Immature natural killer cell (primary cell): ENCODE measurements around the gene CFAP107. TPM values are rescaled to one million over a fixed set of nuclear protein-coding genes. Genes with fewer than 3 reads are reported as not detected.
"Not testable (repeated sequence)": the region's sequence is repeated elsewhere in the genome, so short reads cannot be mapped to it uniquely, and the experiment has no call there.

Source experiments
- DNase-seq, 3 donors: peaks; one replicate each; pipeline ENCODE4 v3.0.0; 2022; ENCODE audit warnings: mixed read lengths in 1 of 3
- H3K27ac Mint-ChIP-seq, 6 donors: one replicate each; pipeline ENCODE4 v1.8.0; 2020; ENCODE audit warnings: mixed read lengths in 6 of 6, mild to moderate bottlenecking in 5 of 6, inconsistent platforms in 4 of 6, moderate library complexity in 3 of 6
- H3K27me3 Mint-ChIP-seq, 3 donors: one replicate each; pipeline ENCODE4 v1.8.0; 2020 to 2021; ENCODE audit warnings: low read depth in 3 of 3, mild to moderate bottlenecking in 3 of 3, mixed read lengths in 3 of 3, moderate library complexity in 3 of 3, inconsistent platforms in 1 of 3
- H3K36me3 Mint-ChIP-seq, 3 donors: one replicate each; pipeline ENCODE4 v1.8.0; 2020; ENCODE audit warnings: mixed read lengths in 3 of 3, inconsistent platforms in 2 of 3, mild to moderate bottlenecking in 2 of 3
- H3K4me1 Mint-ChIP-seq, 2 donors: one replicate each; pipeline ENCODE4 v1.8.0; 2020; ENCODE audit warnings: inconsistent platforms in 2 of 2, mild to moderate bottlenecking in 2 of 2, mixed read lengths in 2 of 2, moderate library complexity in 1 of 2
- H3K4me3 Mint-ChIP-seq, 5 donors: one replicate each; pipeline ENCODE4 v1.8.0; 2020; ENCODE audit warnings: mild to moderate bottlenecking in 5 of 5, mixed read lengths in 5 of 5, inconsistent platforms in 3 of 5, moderate library complexity in 3 of 5
- H3K9me3 Mint-ChIP-seq, 6 donors: one replicate each; pipeline ENCODE4 v1.8.0; 2020; ENCODE audit warnings: mild to moderate bottlenecking in 6 of 6, mixed read lengths in 6 of 6, inconsistent platforms in 4 of 6, moderate library complexity in 3 of 6
- polyA plus RNA-seq, 3 donors: library from polyadenylated mRNA; unstranded; fragments of 300-500 nt; fragmentation: Illumina TruSeq; gene quantifications; one replicate each; pipeline ENCODE4 v1.2.3, GENCODE V29; 2021

CFAP107 gene
- polyA plus RNA-seq, 3 donors from 2014 or later = not detected

DNA sequence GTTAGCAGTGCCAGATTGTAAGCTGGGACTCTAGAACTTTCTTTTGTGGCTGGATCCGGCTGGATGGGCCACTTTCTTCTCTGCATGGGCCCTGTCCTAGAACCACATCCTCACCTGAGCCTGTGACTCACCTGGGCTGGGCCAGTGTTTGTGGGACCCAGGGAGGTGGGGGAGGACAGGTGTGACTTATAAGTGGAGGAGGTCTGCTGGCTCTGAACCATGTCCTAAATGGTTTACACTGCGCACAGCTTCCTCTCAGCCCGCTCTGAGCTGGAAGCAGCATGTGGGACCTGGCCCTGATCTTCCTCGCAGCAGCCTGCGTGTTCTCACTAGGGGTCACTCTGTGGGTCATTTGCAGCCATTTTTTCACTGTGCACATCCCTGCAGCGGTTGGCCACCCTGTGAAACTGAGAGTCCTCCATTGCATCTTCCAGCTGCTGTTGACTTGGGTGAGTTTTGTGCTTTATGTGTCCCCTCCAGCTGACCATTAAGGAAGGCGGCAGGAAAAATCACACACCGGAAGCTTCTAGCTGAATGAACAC is 30.0 kb upstream of the CFAP107 start, which contains the start of gene AADACL3:
Gene AADACL3 (plus strand): TSS at position 215 of the 542 bp plus-strand sequence. CDS start 67 bp downstream, at position 282.
- Mint-ChIP-seq H3K4me1 (no peaks in the 10 kb centered on the region), H3K27me3 (peaks cover 5 to 15% (median 9%) of the 10 kb centered on the region in 3 donors)

DNA sequence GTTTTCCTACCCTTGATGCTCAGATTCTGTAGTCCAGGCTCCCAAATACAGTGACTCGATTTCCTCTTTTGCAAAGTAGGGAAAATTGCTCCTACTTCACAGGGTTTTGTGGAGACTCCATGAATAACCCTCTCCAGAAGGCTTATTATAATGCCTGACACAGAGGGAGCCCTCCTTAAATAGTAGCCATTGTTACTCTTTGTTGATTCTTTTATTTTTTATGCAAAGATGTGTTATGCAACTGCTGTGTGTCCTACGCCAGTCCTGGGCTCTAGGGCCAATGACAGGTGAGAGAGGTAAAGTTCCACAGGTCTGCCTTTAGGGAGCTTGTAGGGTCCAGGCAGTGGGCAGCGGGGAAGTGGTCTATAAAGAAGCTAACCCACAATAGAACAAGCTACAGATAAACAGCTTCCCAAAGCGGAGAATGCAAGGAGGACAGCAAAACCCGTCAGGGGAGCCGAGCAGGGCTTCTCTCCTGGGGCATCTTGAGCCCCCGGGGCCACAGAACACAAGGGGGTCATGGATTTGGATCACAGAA is 28.6 kb upstream of the CFAP107 start:
- no peaks in the 10 kb centered on the region for H3K9me3 Mint-ChIP-seq
- no peaks in the 10 kb centered on the region for H3K36me3 Mint-ChIP-seq
- no peak overlapping the region for H3K27ac Mint-ChIP-seq
- no peak overlapping the region for H3K4me3 Mint-ChIP-seq
- DNase-seq = no peak
- peaks cover 1 to 11% (median 9%) of the 10 kb centered on the region in 3 donors for H3K27me3 Mint-ChIP-seq
- H3K4me1 Mint-ChIP-seq = no peaks in the 10 kb centered on the region

More for the DNA sequence above, 30.0 kb upstream of the CFAP107 start, which contains the start of gene AADACL3:
- H3K4me3 Mint-ChIP-seq = no peak within 1 kb of the TSS
- H3K36me3 Mint-ChIP-seq = no peaks in the 10 kb centered on the region
- no peaks in the 10 kb centered on the region for H3K9me3 Mint-ChIP-seq
- no peak within 1 kb of the TSS for H3K27ac Mint-ChIP-seq
- no peak for DNase-seq

DNA sequence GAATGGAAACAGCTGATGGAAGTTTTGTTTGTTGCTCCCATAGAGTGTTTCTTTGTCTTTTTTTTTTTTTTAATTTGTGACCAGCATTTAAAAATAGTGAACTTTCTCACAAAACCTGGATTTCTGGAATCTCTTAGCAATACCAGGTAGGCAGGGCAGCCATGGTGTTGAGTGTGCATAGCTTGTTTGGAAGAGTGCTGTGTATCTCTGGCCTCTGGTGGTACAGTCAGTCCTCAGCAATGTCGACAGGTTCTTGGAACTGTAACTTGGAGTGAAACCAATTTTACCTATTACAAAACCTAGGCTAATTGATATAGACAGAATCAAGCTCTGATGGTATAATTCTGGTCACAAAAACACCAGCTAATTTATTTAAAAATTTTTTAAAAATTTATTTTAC is 23.4 kb upstream of the CFAP107 start:
- Mint-ChIP-seq H3K9me3 (no peaks in the 10 kb centered on the region), H3K27ac (no peak overlapping the region), H3K4me1 (no peaks in the 10 kb centered on the region), H3K27me3 (peaks cover 0 to 10% (median 7%) of the 10 kb centered on the region in 3 donors), H3K4me3 (no peak overlapping the region), H3K36me3 (no peaks in the 10 kb centered on the region)
- DNase-seq = no peak

DNA sequence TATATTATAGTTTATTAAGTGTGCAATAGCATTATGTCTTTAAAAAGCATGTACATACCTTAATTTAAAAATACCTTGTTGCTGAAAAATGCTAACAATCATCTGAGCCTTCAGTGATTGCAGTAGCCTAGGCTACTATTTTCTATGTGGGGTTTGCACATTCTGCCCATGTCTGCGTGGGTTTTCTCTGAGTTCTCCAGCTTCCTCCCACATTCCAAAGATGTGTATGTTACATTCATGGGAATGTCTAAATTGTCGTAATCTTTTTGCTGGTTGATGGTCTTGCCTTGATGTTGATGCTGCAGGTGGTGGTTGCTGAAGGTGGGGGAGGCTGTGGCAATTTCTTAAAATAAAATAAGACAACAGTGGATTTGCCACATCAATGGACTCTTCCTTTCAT is 17.6 kb upstream of the CFAP107 start:
- Mint-ChIP-seq H3K27ac (no peak overlapping the region), H3K9me3 (peaks cover 5 to 23% (median 15%) of the 10 kb centered on the region in 6 donors), H3K4me3 (no peak overlapping the region), H3K27me3 (peaks cover 4 to 40% (median 13%) of the 10 kb centered on the region in 3 donors), H3K4me1 (no peaks in the 10 kb centered on the region), H3K36me3 (no peaks in the 10 kb centered on the region)
- no peak for DNase-seq

DNA sequence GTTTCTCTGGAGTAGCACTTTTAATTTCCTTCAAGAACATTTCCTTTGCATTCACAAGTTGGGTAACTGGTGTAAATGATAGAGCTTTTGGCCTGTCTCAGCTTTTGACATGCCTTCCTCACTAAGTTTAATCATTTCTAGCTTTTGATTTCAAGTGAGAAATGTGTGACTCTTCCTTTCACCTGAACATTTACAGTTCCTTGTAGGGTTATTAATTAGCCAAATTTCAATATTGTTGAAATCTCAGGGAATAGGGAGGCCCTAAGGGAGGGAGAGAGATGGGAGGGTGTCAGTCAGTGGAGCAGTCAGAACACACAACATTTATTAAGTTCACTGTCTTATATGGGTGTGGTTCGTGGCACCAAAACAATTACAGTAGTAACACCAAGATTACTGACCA is 15.8 kb upstream of the CFAP107 start:
- H3K4me1 Mint-ChIP-seq = no peaks in the 10 kb centered on the region
- peaks cover 6 to 47% (median 13%) of the 10 kb centered on the region in 3 donors for H3K27me3 Mint-ChIP-seq
- no peak for DNase-seq
- H3K9me3 Mint-ChIP-seq = peaks cover 6 to 23% (median 18%) of the 10 kb centered on the region in 6 donors
- H3K27ac Mint-ChIP-seq = no peak overlapping the region
- H3K4me3 Mint-ChIP-seq = no peak overlapping the region
- H3K36me3 Mint-ChIP-seq = no peaks in the 10 kb centered on the region

DNA sequence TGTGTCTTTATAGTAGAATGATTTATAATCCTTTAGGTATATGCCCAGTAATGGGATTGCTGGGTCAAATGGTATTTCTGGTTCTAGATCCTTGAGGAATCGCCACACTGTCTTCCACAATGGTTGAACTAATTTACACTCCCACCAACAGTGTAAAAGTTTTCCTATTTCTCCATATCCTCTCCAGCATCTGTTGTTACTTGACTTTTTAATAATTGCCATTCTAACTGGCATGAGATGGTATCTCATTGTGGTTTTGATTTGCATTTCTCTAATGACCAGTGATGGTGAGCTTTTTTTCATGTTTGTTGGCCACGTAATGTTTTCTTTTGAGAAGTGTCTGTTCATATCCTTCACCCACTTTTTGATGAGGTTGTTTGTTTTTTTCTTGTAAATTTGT is 14.9 kb upstream of the CFAP107 start:
- DNase-seq, H3K36me3 Mint-ChIP-seq, H3K27ac Mint-ChIP-seq, H3K4me1 Mint-ChIP-seq, H3K4me3 Mint-ChIP-seq: not testable (repeated sequence)
- Mint-ChIP-seq H3K9me3 (peaks cover 9 to 28% (median 20%) of the 10 kb centered on the region in 6 donors), H3K27me3 (peaks cover 8 to 47% (median 15%) of the 10 kb centered on the region in 3 donors)

DNA sequence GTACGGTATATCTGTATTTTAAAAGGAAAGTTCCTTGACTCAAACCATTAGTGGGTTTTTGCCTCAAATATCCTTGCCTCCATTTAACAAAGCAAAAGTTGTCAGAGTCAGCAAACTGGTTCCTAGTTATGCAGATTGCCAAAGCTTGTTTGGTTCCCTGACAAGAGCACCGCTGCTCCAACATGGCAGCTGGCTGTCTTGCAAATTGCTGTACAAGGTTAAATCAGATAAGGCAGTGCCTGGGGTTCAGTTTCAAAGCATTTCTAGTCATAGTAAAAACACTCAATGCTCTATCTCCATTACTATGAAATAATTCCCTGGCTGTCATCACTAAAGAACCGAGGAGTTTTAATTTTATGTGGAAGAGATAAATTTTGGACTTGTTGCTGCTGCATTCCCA is 11.3 kb upstream of the CFAP107 start:
- Mint-ChIP-seq H3K9me3 (peaks cover 12 to 40% (median 23%) of the 10 kb centered on the region in 6 donors), H3K27me3 (peaks cover 11 to 50% (median 31%) of the 10 kb centered on the region in 3 donors)

DNA sequence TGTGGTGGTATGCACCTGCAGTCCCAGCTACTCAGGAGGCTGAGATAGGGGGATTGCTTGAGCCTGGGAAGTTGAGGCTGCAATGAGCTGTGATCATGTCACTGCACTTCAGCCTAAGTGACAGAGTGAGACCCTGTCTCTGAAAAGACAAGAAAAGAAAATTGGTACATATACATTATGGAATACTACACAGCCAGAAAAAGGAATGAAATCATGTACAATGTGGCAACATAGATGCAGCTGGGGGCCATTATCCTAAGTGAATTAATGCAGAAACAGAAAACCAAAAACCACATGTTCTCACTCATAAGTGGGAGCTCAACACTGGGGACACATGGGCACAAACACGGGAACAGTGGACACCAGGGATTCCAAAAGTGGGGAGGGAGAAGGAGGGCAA is 7.1 kb upstream of the CFAP107 start:
- Mint-ChIP-seq H3K27me3 (peaks cover 7 to 23% (median 19%) of the 10 kb centered on the region in 3 donors), H3K9me3 (peaks cover 2 to 17% (median 5%) of the 10 kb centered on the region in 6 donors), H3K27ac (no peak overlapping the region), H3K36me3 (peaks cover 0 to 3% (median 0%) of the 10 kb centered on the region in 3 donors), H3K4me3 (no peak overlapping the region), H3K4me1 (no peaks in the 10 kb centered on the region)
- DNase-seq = no peak

More for the DNA sequence above, 11.3 kb upstream of the CFAP107 start:
- H3K4me3 Mint-ChIP-seq = no peak overlapping the region
- no peak for DNase-seq
- H3K27ac Mint-ChIP-seq = no peak overlapping the region
- H3K36me3 Mint-ChIP-seq = peaks cover 0 to 3% (median 0%) of the 10 kb centered on the region in 3 donors
- H3K4me1 Mint-ChIP-seq = no peaks in the 10 kb centered on the region

DNA sequence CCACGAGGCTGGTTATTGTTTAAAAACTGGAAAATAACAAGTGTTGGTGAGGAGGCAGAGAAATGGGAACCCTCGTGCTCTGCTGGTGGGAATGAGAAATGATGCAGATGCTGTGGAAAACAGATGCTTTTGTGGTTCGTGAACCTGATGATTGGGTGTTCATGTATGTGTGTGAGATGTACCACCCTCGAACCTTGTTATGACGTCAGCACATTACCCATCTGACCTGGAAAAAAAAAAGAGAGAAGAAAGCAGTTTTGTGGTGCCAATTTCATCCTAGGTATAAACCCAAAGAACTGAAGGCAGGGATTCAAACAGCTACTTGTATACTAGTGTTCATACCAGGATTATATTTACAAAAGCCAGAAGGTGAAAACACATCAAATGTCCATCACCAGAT is 6.4 kb upstream of the CFAP107 start:
- Mint-ChIP-seq H3K27ac (no peak overlapping the region), H3K4me1 (no peaks in the 10 kb centered on the region), H3K9me3 (peaks cover 2 to 17% (median 5%) of the 10 kb centered on the region in 6 donors), H3K27me3 (peaks cover 7 to 23% (median 22%) of the 10 kb centered on the region in 3 donors), H3K4me3 (no peak overlapping the region), H3K36me3 (peaks cover 0 to 3% (median 0%) of the 10 kb centered on the region in 3 donors)
- DNase-seq = no peak

DNA sequence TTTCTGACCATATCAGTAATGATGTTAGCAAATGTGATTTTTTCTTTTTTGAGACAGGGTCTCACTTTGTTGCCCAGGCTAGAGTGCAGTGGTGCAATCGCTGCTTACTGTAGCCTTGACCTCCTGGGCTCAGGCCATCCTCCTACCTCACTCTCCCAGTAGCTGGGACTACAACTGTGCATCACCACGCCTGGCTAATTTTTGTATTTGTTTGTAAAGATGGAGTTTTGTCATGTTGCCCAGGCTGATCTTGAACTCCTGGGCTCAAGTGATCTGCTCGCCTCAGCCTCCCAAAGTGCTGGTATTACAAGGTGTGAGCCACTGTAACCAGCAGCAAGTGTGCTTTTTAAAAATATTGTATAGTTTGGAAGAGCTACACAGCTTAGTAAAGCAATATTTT is 4.1 kb upstream of the CFAP107 start:
- DNase-seq = no peak
- H3K4me1 Mint-ChIP-seq = peaks cover 0 to 4% of the 10 kb centered on the region in 2 donors
- peaks cover 4 to 25% (median 25%) of the 10 kb centered on the region in 3 donors for H3K27me3 Mint-ChIP-seq
- peaks cover 0 to 4% (median 1%) of the 10 kb centered on the region in 6 donors for H3K9me3 Mint-ChIP-seq
- H3K36me3 Mint-ChIP-seq = no peaks in the 10 kb centered on the region
- no peak overlapping the region for H3K27ac Mint-ChIP-seq
- H3K4me3 Mint-ChIP-seq = no peak overlapping the region

DNA sequence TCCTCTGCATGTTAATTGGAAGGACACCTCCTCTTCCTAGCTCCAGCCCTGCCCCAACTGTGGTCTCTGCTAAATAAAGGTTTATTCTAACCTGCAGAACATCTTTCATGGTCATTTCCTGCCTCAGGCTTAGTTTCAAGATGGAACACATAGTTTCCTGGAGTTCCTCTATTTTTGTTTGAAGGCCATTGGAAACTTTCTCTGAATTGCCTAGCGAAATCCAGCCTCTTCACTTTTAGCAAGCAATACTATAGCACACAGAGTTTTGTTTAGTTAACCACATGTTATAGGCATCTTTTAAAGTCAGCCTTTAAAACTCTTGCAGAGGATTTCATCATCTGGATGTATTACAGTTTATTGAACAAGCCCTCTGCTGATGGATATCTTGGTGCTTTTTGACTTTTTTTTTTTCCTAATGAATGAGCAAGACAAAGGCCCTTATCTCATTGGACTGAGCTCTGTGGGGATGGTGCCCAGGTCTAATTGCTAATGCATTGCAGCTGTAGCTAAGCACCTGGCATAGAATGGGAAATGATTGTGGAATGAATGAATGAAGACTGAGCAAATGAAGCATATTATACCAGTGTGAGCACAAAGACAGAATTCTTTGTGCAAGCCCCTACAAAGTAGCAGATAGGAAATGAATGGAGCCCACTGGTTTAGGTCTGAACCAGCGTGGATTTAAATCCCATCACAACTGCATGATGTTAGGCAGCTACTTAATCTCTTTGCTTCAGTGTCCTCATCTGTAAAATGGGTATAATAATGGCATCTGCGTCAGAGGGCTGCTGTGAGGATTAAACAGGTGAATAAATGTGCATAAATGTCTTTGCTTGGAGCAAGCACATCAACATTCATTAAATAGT is 641 bp upstream of the CFAP107 start:
- H3K4me3 Mint-ChIP-seq = no peak overlapping the region
- H3K27me3 Mint-ChIP-seq = peaks cover 7 to 26% (median 17%) of the 10 kb centered on the region in 3 donors
- no peak for DNase-seq
- peaks cover 7 to 11% (median 10%) of the 10 kb centered on the region in 3 donors for H3K36me3 Mint-ChIP-seq
- no peak overlapping the region for H3K27ac Mint-ChIP-seq
- H3K4me1 Mint-ChIP-seq = peaks cover 0 to 4% of the 10 kb centered on the region in 2 donors
- H3K9me3 Mint-ChIP-seq = peaks cover 11 to 35% (median 29%) of the 10 kb centered on the region in 6 donors

DNA sequence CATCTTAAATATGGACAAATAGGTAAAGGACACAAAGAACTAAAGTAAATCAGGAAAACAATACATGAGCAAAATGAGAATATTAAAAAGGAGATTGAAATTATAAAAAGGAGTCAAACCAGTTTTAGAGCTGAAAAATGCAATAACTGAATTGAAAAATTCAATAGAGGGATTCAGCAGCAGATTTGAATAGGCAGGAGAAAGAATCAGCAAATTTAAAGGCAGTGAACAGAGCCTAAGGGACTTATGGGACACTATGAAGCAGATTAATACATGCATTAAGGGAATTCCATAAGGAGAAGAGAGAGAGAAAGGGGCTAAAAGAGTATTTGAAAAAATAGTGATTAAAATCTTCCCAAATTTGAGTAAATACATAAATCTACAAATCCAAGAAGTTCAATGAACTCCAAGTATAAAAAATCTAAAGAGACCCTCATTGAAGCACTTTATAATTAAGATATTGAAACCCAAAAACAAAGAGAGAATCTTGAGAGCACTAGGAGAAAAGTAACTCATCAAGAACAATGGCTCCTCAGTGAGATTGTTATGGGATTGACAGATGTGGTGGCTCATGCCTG is 2.9 kb downstream of the CFAP107 start:
- Mint-ChIP-seq H3K9me3 (peaks cover 12 to 38% (median 33%) of the 10 kb centered on the region in 6 donors), H3K36me3 (peaks cover 7 to 13% (median 10%) of the 10 kb centered on the region in 3 donors), H3K27me3 (peaks cover 7 to 32% (median 15%) of the 10 kb centered on the region in 3 donors), H3K27ac (no peak overlapping the region), H3K4me3 (no peak overlapping the region), H3K4me1 (peaks cover 0 to 4% of the 10 kb centered on the region in 2 donors)
- no peak for DNase-seq

DNA sequence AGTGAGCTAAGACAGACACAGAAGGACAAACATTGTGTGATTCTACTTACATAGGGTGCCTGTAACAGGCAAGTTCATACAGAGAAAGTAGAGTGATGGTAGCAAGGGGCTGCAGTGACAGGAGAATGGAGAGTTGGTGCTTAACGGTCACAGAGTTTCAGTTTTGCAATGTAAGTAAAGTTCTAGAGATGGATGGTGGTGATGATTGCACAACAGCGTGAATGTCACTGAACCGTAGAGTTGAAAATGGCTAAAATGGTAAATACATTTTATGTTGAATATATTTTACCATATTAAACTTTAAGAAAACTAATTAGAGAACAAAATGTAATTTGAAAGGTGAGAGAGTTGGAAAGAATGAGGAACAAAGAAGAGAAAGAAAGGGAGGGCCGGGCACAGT is 8.7 kb downstream of the CFAP107 start:
- no peak for DNase-seq
- H3K4me1 Mint-ChIP-seq = no peaks in the 10 kb centered on the region
- peaks cover 8 to 11% (median 9%) of the 10 kb centered on the region in 6 donors for H3K9me3 Mint-ChIP-seq
- H3K27ac Mint-ChIP-seq = no peak overlapping the region
- H3K4me3 Mint-ChIP-seq = no peak overlapping the region
- peaks cover 0 to 3% (median 0%) of the 10 kb centered on the region in 3 donors for H3K36me3 Mint-ChIP-seq
- peaks cover 4 to 14% (median 6%) of the 10 kb centered on the region in 3 donors for H3K27me3 Mint-ChIP-seq
